K562 (cell line): ENCODE data around the gene ATG7. TPM values are rescaled to one million over a fixed set of nuclear protein-coding genes. Genes with fewer than 3 reads are reported as not detected.

Source experiments
- MGA ChIP-seq: fragments of 450-650 bp; IDR thresholded peaks from 2 replicates; pipeline ENCODE4 v1.6.1; 2016; ENCODE audit warnings: mild to moderate bottlenecking, moderate library complexity
- NR4A1 ChIP-seq, 2 experiments: fragments of 250-450 bp in 1 of 2; fragments of 450-650 bp in 1 of 2; sonication (Bioruptor Pico) in 1 of 2; IDR thresholded peaks; 2 replicates each; pipeline versions ENCODE4 v1.4.0 to v1.6.1; 2016 to 2020; ENCODE audit warnings: mild to moderate bottlenecking in 2 of 2, missing compliant biosample characterization in 1 of 2, missing genetic modification characterization in 1 of 2, moderate library complexity in 1 of 2
- PHF21A ChIP-seq: fragments of 450-650 bp; IDR thresholded peaks from 2 replicates; pipeline ENCODE4 v1.6.1; 2017; ENCODE audit warnings: low read depth, borderline replicate concordance
- SMC3 ChIP-seq: conservative IDR thresholded peaks from 2 replicates; pipeline ENCODE4 v1.6.1; 2011; ENCODE audit warnings: low read depth, low read length, improper control_type of control experiment; ENCODE audit not compliant: insufficient read depth
- TAF15 ChIP-seq: fragments of 200-400 bp; formaldehyde crosslinking; IDR thresholded peaks from 2 replicates; pipeline ENCODE4 v1.6.1; 2017; ENCODE audit warnings: mild to moderate bottlenecking, low read depth, low read length, moderate library complexity
- ZC3H11A ChIP-seq: IDR thresholded peaks from 2 replicates; pipeline ENCODE4 v1.6.1; 2012; ENCODE audit warnings: low read depth, low read length, improper control_type of control experiment
- ZNF124 ChIP-seq: sonication (generic); formaldehyde crosslinking; IDR thresholded peaks from 2 replicates; pipeline ENCODE4 v1.8.1; 2022; ENCODE audit warnings: missing genetic modification reagents
- ZNF518B ChIP-seq: fragments of 250-450 bp; sonication (Bioruptor Pico); IDR thresholded peaks from 2 replicates; pipeline ENCODE4 v1.5.0; 2021; ENCODE audit warnings: mild to moderate bottlenecking, moderate library complexity
- polyA plus RNA-seq, 8 experiments: library from polyadenylated mRNA; depleted of rRNA in 4 of 8; stranded (reverse) in 5 of 8; unstranded in 3 of 8; fragments of >200 nt; fragmentation: Nextera tagmentation in 2 of 8; fragmentation: Illumina TruSeq in 1 of 8; extraction: Ambion mirVana in 2 of 8; extraction: Trizol in 1 of 8; gene quantifications; 2 replicates each; pipeline versions ENCODE4 v1.2.1 to v1.2.3, GENCODE V29; 2011 to 2014; ENCODE audit warnings: inconsistent platforms in 1 of 8, missing spikeins in 1 of 8
- total RNA-seq, 7 experiments: library from RNA; depleted of rRNA in 6 of 7; stranded (reverse); fragments of >200 nt in 6 of 7; fragmentation: Illumina TruSeq in 2 of 7; extraction: Trizol in 2 of 7; gene quantifications; 2 replicates each; pipeline versions ENCODE4 v1.2.1 to v1.2.3, GENCODE V29; 2011 to 2021; ENCODE audit warnings: low replicate concordance in 1 of 7
- TF ChIP-seq, protein P1 (sequence below): sonication (generic); formaldehyde crosslinking; IDR thresholded peaks from 2 replicates; pipeline ENCODE4 v1.5.0; 2020; ENCODE audit warnings: missing genetic modification reagents

ATG7 gene
- total and polyA plus RNA-seq, 9 of the 15 experiments (the other 6 are each of a cell fraction or from before 2014, with no cell fraction given): 18.3 to 45.3 (median 33.6) TPM

DNA sequence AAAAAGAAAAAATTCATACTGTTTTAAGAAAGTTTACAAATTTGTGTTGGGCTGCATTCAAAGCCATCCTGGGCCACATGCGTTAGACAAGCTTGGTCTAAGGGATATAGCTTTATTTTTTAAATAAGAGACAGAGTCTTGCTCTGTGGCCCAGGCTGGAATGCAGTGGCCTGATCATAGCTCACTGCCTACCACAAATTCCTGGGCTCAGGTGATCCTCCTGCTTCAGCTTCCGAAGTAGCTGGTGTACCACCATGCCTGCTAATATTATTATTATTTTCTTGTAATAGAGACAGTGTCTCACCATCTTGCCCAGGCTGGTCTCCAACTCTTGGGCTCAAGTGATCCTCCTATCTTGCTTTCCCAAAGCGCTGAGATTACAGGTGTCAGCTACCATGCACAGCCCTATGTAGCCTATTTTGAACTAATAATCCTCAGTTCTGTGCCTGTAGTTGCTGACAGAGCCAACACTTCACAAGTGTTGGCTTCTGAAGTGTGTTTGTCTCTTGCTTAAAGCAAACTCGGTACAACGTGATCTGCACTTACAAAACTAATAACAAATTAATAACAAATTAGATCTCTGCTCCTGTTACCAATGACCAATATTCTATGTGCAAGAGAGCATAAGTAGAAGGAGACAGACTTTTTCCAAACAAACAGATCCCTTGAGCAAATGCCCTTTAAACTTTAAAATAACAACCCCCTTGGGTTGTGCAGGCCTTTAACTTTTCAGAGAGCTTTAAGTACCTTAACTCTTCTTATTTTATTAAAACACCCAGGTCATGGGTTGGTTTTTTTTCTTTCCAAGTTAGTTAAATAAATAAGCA is 236.4 kb downstream of the ATG7 start (continued):
- no peak for TF ChIP-seq TAF15
- TF ChIP-seq ZC3H11A: no peak
- TF ChIP-seq ZNF124 (CRISPR knock-in tag): no peak
- no peak for TF ChIP-seq NR4A1 (CRISPR knock-in tag; IDR thresholded peaks at IDR 0.05)
- peak; percentile 38; the same call in 1 of the 2 replicates for TF ChIP-seq NR4A1 (tag; IDR thresholded peaks at IDR 0.05)
- TF ChIP-seq SMC3: no peak
- no peak for TF ChIP-seq PHF21A
- no peak for TF ChIP-seq ZNF518B (CRISPR knock-in tag)
- no peak for TF ChIP-seq MGA
- TF ChIP-seq, protein P1, sequence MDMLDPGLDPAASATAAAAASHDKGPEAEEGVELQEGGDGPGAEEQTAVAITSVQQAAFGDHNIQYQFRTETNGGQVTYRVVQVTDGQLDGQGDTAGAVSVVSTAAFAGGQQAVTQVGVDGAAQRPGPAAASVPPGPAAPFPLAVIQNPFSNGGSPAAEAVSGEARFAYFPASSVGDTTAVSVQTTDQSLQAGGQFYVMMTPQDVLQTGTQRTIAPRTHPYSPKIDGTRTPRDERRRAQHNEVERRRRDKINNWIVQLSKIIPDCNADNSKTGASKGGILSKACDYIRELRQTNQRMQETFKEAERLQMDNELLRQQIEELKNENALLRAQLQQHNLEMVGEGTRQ: peak; percentile 8; the same call in 1 of the 2 replicates
